Hair follicle dermal papilla cell (primary cell): ENCODE results near the gene OR2W1. TPM values are rescaled to one million over a fixed set of nuclear protein-coding genes. Genes with fewer than 3 reads are reported as not detected.

Experiments
- total RNA-seq: library from RNA; depleted of rRNA; stranded (reverse); fragments of >200 nt; gene quantifications from 2 replicates; pipeline ENCODE4 v1.2.3, GENCODE V29; 2012

The OR2W1 gene
- not detected in 2 replicates for total RNA-seq

DNA sequence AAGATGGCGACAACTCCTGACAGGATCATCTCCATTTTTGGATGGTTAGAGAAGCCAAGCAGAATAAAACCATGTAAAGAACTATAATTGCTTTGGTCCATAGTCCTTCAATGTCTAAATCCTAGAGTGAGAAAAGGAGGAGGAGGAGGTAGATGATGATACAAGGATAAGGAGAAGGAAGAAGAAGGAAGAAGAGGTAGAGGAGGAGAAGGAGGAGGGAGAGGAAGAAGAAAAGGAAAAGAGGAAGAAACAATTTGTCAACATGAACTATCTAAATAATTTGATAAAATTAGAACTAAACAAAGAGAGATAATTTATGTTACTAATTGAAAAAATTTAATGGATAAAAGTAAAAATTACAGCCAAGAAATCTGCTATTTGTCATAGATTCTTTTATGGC is at the start of gene OR2W1:
Gene OR2W1, minus strand, starts transcription at position 101 of the 400 bp plus-strand sequence. Its CDS starts 0 bp downstream, at position 101.

GRCh38 chr6:29087213-29087612 is 42.2 kb upstream of the OR2W1 start, which contains the start of gene OR2B3:
Gene OR2B3 (minus strand): TSS chr6:29087313. CDS start chr6:29087248, 65 bp downstream.

DNA sequence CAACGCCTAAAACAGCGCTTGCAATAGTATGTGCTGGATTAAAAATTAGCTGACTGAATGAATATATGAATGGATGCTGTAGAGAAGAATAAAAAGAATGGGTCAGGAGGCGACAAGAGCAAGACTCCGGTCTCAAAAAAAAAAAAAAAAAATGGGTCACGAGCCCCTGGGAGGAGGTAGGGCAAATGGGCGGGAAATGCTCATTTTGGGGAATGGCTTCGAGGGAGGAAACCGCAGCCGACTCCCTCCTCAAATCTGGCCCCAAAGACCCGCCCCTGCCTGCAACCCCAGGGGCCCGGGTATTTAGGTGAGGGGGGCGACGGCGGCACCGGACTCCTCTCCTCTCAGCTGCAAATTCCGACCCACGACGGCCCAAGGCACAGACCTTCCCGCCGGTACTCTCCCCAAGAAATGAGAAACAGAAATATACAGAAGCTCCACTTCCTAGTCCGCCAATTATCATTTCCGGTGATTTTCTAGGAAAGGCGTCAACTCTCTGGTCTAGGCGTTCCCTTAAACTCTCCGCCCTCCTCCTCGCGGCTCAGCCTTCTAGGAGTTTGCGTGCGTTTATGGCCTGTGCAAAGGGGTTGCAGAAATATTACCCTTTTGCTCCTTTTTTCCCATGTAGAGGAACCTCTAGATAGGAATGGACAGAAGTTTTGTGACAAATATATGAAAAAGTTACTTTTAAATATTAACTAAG is 39.6 kb downstream of the OR2W1 start, which contains the start of gene ZNF311:
Gene ZNF311, minus strand, starts transcription at position 133 of the 703 bp plus-strand sequence. CDS start 1,361 bp downstream, outside the sequence.

Other genes with a start within 250 kb of the OR2W1 start
- gene TRIM27, start 121.2 kb downstream of the OR2W1 start, total RNA-seq: 56.5 and 65.7 TPM in 2 replicates
- gene ZNF311, start 39.9 kb downstream of the OR2W1 start, total RNA-seq: 1.2 and 1.6 TPM in 2 replicates
- not detected in 2 replicates for gene OR2B3, start 42.1 kb upstream of the OR2W1 start, total RNA-seq
- not detected in 2 replicates for gene OR2J1, start 54.3 kb upstream of the OR2W1 start, total RNA-seq
- not detected in 2 replicates for gene OR2J3, start 62.9 kb upstream of the OR2W1 start, total RNA-seq
- gene OR2J2, start 125.7 kb upstream of the OR2W1 start, total RNA-seq: not detected in 2 replicates